Stimulated activated CD4-positive, alpha-beta T cell treated with anti-CD3 and anti-CD28 coated beads, Interleukin-12 subunit alpha, Interleukin-12 subunit beta, amount 100 ng/mL, for 24 hours (primary cell): ENCODE measurements around the gene CIPC.

ENCODE experiments used
- DNase-seq, 2 experiments: peaks; one replicate each; pipeline ENCODE4 v3.0.0-alpha.2; 2020; ENCODE audit warnings: low read depth in 2 of 2

The CIPC gene

GRCh38 chr14:77125823-77126325 lies 27.8 kb downstream of the CIPC start:
- no peak for DNase-seq

GRCh38 chr14:77126461-77126990 lies 28.5 kb downstream of the CIPC start:
- DNase-seq, result no peak

GRCh38 chr14:77128414-77128891 lies 30.4 kb downstream of the CIPC start:
- DNase-seq, result no peak

GRCh38 chr14:77130386-77130785 lies 32.3 kb downstream of the CIPC start:
- no peak for DNase-seq

GRCh38 chr14:77131206-77131605 lies 33.1 kb downstream of the CIPC start:
- no peak for DNase-seq

GRCh38 chr14:77131871-77132486 lies 33.9 kb downstream of the CIPC start:
- no peak for DNase-seq

- DNase-seq, result peak in 1 of 2 experiments; percentile 43
These were observed 35.8 kb downstream of the CIPC start for GRCh38 chr14:77133720-77134338.

- no peak for DNase-seq
These were observed 41.0 kb downstream of the CIPC start for GRCh38 chr14:77139022-77139421.

GRCh38 chr14:77139540-77140358 lies 41.7 kb downstream of the CIPC start:
- DNase-seq, result peak; percentile 23 to 58

GRCh38 chr14:77140359-77141213 lies 42.5 kb downstream of the CIPC start:
- DNase-seq, result no peak

GRCh38 chr14:77141214-77142004 lies 43.4 kb downstream of the CIPC start, which contains the start of gene ZDHHC22:
TSS of gene ZDHHC22 (minus strand) at chr14:77141791. CDS start at chr14:77139738, 2,053 bp downstream.
- DNase-seq, result no peak

GRCh38 chr14:77142005-77142800 lies 44.1 kb downstream of the CIPC start:
- DNase-seq, result no peak

GRCh38 chr14:77143071-77143470 lies 45.0 kb downstream of the CIPC start:
- no peak for DNase-seq

GRCh38 chr14:77144412-77145115 lies 46.5 kb downstream of the CIPC start:
- no peak for DNase-seq

GRCh38 chr14:77145975-77146740 lies 48.1 kb downstream of the CIPC start:
- DNase-seq, result no peak

- DNase-seq, result no peak
These were observed 50.6 kb downstream of the CIPC start for GRCh38 chr14:77148510-77149231.

- no peak for DNase-seq
These were observed 53.2 kb downstream of the CIPC start for GRCh38 chr14:77151245-77151644.
